ENCODE data around the gene PLEKHA1.

GRCh38 chr10:122357685-122358084 is 16.8 kb upstream of the PLEKHA1 start:
- TF ChIP-seq CTCF (IDR thresholded peaks at IDR 0.05) (no peak), REST (IDR thresholded peaks at IDR 0.05; ENCODE audit: low read depth, low read length) (no peak), EZH2phosphoT487 (IDR thresholded peaks at IDR 0.05; ENCODE audit: borderline replicate concordance, low read depth) (no peak), POLR2AphosphoS5 (IDR thresholded peaks at IDR 0.05; ENCODE audit: low read depth, low read length) (no peak), ZBTB33 (IDR thresholded peaks at IDR 0.05; ENCODE audit: borderline replicate concordance, low read depth) (no peak), ELF1 (IDR thresholded peaks at IDR 0.05) (no peak), FOSL2 (IDR thresholded peaks at IDR 0.05; ENCODE audit: borderline replicate concordance, low read depth) (no peak), MAX (IDR thresholded peaks at IDR 0.05; ENCODE audit: low read depth) (no peak), GATA2 (CRISPR knock-in tag; IDR thresholded peaks at IDR 0.05) (no peak), RAD21 (IDR thresholded peaks at IDR 0.05; ENCODE audit: low read length) (no peak), MXI1 (IDR thresholded peaks at IDR 0.05; ENCODE audit: low read depth, low read length) (no peak), USF1 (IDR thresholded peaks at IDR 0.05; ENCODE audit: borderline replicate concordance, low read depth) (no peak)
